ENCODE measurements around the gene LRRC8D.

DNA sequence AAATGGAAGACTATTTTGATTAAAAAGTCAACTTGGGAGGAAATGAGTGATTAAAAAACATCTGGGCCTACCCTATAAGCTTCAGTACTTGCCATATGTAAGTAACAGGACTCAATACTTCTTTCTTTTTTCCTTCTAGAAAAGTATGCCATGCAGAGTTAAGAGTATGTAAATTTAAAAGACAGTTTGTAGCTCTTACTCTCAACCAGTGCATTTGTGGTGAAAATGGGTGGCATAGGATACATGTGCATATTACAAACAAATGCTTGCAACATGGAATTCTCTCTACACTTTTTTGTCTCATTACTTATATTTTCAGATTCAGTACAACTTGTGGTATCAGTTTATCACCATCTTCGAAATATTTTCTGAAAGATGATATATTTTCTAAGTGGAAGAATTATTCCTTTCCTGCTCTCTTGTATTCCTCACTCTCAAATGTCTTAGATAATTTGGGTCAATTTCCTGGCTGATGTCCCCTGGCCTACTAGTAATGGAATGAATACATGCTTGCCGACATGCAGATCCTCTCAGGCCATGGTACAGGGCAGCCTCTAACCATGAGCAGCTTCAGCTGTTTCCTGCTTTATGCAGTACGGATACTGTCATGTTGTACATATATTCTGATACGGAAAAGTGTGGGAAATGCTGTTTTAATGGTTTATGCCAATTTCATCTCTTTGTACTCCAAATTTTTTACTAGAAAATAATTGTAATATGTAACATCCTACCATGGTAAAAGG is 92.7 kb downstream of the LRRC8D start:
- TF ChIP-seq, protein P1, sequence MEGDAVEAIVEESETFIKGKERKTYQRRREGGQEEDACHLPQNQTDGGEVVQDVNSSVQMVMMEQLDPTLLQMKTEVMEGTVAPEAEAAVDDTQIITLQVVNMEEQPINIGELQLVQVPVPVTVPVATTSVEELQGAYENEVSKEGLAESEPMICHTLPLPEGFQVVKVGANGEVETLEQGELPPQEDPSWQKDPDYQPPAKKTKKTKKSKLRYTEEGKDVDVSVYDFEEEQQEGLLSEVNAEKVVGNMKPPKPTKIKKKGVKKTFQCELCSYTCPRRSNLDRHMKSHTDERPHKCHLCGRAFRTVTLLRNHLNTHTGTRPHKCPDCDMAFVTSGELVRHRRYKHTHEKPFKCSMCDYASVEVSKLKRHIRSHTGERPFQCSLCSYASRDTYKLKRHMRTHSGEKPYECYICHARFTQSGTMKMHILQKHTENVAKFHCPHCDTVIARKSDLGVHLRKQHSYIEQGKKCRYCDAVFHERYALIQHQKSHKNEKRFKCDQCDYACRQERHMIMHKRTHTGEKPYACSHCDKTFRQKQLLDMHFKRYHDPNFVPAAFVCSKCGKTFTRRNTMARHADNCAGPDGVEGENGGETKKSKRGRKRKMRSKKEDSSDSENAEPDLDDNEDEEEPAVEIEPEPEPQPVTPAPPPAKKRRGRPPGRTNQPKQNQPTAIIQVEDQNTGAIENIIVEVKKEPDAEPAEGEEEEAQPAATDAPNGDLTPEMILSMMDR (IDR thresholded peaks at IDR 0.05): no peak
- TF ChIP-seq POLR2AphosphoS5 (IDR thresholded peaks at IDR 0.05): no peak
